ENCODE data around the gene LRP1. TPM values are rescaled to one million over a fixed set of nuclear protein-coding genes. Genes with fewer than 3 reads are reported as not detected.

LRP1 gene
- total RNA-seq, 4 donors from 2014 or later, result 83.1 to 149 (median 106) TPM

- WGBS, result 88% methylated on average over 9 of the region's 19 CpGs
- no peak for TF ChIP-seq CTCF (IDR thresholded peaks at IDR 0.05)
- TF ChIP-seq POLR2AphosphoS5 (IDR thresholded peaks at IDR 0.05), result no peak
- TF ChIP-seq POLR2A (IDR thresholded peaks at IDR 0.05), result no peak
- no peak for TF ChIP-seq EP300 (IDR thresholded peaks at IDR 0.05)
- Histone ChIP-seq H3K4me1 (no peaks in the 10 kb centered on the region), H3K4me3 (no peak overlapping the region), H3K27me3 (no peaks in the 10 kb centered on the region), H3K27ac (no peak overlapping the region), H3K9me3 (no peaks in the 10 kb centered on the region), H3K36me3 (peaks cover 96% of the 10 kb centered on the region)
- no peak for DNase-seq (ENCODE audit: low spot score in 2 of 2)
Observed at GRCh38 chr12:57202321-57202720, 74.0 kb downstream of the LRP1 start.

- no peaks in the 10 kb centered on the region for H3K4me1 ChIP-seq
- TF ChIP-seq EP300 (IDR thresholded peaks at IDR 0.05), result no peak
- TF ChIP-seq CTCF (IDR thresholded peaks at IDR 0.05), result no peak
- no peak for TF ChIP-seq POLR2AphosphoS5 (IDR thresholded peaks at IDR 0.05)
- TF ChIP-seq POLR2A (IDR thresholded peaks at IDR 0.05), result no peak
- H3K4me3 ChIP-seq, result no peak overlapping the region
- no peak for DNase-seq (ENCODE audit: low spot score in 2 of 2)
- no peak overlapping the region for H3K27ac ChIP-seq
- H3K9me3 ChIP-seq, result no peaks in the 10 kb centered on the region
- WGBS, result 95% methylated on average over 28 of the region's 28 CpGs
- H3K27me3 ChIP-seq, result no peaks in the 10 kb centered on the region
- peaks cover 96% of the 10 kb centered on the region for H3K36me3 ChIP-seq
Observed at GRCh38 chr12:57203201-57203600, 74.9 kb downstream of the LRP1 start.

GRCh38 chr12:57203791-57204190 is 75.5 kb downstream of the LRP1 start:
- DNase-seq (ENCODE audit: low spot score in 2 of 2), result no peak
- Histone ChIP-seq H3K36me3 (peaks cover 96% of the 10 kb centered on the region), H3K27me3 (no peaks in the 10 kb centered on the region), H3K4me3 (no peak overlapping the region), H3K27ac (no peak overlapping the region), H3K4me1 (no peaks in the 10 kb centered on the region), H3K9me3 (no peaks in the 10 kb centered on the region)
- 71% methylated on average over 9 of the region's 11 CpGs for WGBS
- no peak for TF ChIP-seq EP300 (IDR thresholded peaks at IDR 0.05)
- TF ChIP-seq POLR2AphosphoS5 (IDR thresholded peaks at IDR 0.05), result no peak
- TF ChIP-seq POLR2A (IDR thresholded peaks at IDR 0.05), result no peak
- TF ChIP-seq CTCF (IDR thresholded peaks at IDR 0.05), result no peak

GRCh38 chr12:57204454-57204853 is 76.2 kb downstream of the LRP1 start:
- DNase-seq (ENCODE audit: low spot score in 2 of 2), result no peak
- Histone ChIP-seq H3K36me3 (peaks cover 96% of the 10 kb centered on the region), H3K9me3 (no peaks in the 10 kb centered on the region), H3K27me3 (no peaks in the 10 kb centered on the region), H3K4me1 (no peaks in the 10 kb centered on the region), H3K27ac (no peak overlapping the region), H3K4me3 (no peak overlapping the region)
- TF ChIP-seq EP300 (IDR thresholded peaks at IDR 0.05) (no peak), POLR2AphosphoS5 (IDR thresholded peaks at IDR 0.05) (no peak), POLR2A (IDR thresholded peaks at IDR 0.05) (no peak), CTCF (IDR thresholded peaks at IDR 0.05) (no peak)
- WGBS, result 89% methylated on average over 13 of the region's 19 CpGs

GRCh38 chr12:57205186-57205585 is 76.9 kb downstream of the LRP1 start:
- no peak for DNase-seq (ENCODE audit: low spot score in 2 of 2)
- Histone ChIP-seq H3K36me3 (peaks cover 96% of the 10 kb centered on the region), H3K9me3 (no peaks in the 10 kb centered on the region), H3K4me3 (no peak overlapping the region), H3K27ac (no peak overlapping the region), H3K27me3 (no peaks in the 10 kb centered on the region), H3K4me1 (no peaks in the 10 kb centered on the region)
- 97% methylated on average over 12 of the region's 26 CpGs for WGBS
- TF ChIP-seq CTCF (IDR thresholded peaks at IDR 0.05), result no peak
- no peak for TF ChIP-seq POLR2AphosphoS5 (IDR thresholded peaks at IDR 0.05)
- no peak for TF ChIP-seq POLR2A (IDR thresholded peaks at IDR 0.05)
- no peak for TF ChIP-seq EP300 (IDR thresholded peaks at IDR 0.05)
